Hair follicle dermal papilla cell (primary cell): Measurements from ENCODE around the gene PEX11G. TPM values are rescaled to one million over a fixed set of nuclear protein-coding genes. Genes with fewer than 3 reads are reported as not detected.

Experiments used
- total RNA-seq: library from RNA; depleted of rRNA; stranded (reverse); fragments of >200 nt; gene quantifications from 2 replicates; pipeline ENCODE4 v1.2.3, GENCODE V29; 2012

The PEX11G gene
- total RNA-seq: 3.9 and 5.0 TPM in 2 replicates

DNA sequence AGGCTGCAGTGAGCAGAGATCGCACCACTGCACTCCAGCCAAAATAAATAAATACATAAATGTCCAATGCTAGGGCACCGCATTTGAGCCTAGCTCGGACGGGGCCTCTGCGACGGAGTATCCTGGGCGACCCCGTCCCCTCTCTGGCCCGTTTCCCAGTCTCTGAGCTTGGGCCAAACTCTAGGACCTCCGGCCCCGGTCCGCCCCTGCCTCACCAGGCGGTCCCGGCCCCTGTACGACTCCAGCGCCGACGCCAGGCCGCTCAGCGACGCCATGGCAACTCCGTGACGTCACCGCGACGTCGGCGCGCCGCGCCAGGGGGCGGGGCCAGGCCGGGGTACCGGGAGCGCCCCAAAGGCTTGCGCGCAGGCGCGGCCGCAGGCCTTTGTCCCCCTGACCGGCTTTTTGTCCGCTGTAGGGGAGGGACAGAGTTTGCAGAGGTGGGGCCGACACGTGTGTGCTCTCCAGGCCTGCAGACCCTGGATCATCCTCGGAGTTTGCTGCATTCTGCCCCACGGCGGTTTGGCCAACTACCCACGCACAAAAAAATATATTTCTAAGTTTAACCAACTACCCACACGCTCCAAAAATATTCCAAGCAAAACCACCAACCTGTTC lies at the start of gene PEX11G:
TSS of gene PEX11G (minus strand) at position 300 of the 618 bp plus-strand sequence. CDS start at position 275, 25 bp downstream.

DNA sequence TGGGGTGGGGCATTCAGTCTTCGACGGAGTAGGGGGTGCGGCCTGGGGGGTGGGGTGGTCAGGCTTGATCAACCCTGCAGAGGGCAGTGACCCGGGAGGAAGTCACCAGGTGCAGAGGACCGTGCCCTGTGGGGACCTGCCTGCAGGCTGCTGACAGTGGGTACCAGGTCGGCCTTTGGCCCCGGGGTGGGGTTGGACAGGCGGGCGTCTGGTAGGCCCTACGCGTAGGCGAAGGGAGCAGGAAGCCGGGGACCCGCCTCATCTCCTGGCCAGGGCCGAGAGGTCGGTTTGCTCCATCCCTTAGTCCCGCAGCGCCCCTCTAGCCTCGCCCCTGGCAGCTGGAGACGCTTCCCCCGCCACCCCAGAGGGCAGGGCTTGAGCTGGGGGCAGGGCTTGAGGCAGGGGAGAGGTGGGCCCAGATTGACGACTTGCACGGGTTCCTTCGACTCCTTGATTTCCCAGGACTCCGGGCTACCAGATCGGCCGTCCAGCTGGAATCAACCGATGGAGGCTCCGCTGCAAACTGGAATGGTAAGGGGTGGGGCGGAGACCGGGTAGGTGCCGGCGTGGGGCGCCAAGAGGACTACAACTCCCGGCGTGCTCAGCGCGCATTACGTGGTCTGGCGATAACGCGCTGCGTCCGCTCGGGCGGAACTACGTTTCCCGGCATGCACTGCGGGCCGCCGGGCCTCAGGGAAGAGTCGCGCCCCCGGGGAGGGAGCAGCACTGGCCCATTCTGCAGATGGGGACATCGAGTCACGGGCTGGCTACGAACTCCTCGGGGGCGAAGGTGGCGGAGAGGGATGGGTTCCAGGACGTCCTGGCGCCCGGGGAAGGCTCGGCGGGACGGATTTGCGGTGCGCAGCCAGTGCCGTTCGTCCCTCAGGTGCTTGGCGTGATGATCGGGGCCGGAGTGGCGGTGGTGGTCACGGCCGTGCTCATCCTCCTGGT lies 46.5 kb upstream of the PEX11G start, which contains the start of gene PNPLA6:
TSS of gene PNPLA6 (plus strand) at position 671 of the 951 bp plus-strand sequence. CDS start at position 743, 72 bp downstream.

DNA sequence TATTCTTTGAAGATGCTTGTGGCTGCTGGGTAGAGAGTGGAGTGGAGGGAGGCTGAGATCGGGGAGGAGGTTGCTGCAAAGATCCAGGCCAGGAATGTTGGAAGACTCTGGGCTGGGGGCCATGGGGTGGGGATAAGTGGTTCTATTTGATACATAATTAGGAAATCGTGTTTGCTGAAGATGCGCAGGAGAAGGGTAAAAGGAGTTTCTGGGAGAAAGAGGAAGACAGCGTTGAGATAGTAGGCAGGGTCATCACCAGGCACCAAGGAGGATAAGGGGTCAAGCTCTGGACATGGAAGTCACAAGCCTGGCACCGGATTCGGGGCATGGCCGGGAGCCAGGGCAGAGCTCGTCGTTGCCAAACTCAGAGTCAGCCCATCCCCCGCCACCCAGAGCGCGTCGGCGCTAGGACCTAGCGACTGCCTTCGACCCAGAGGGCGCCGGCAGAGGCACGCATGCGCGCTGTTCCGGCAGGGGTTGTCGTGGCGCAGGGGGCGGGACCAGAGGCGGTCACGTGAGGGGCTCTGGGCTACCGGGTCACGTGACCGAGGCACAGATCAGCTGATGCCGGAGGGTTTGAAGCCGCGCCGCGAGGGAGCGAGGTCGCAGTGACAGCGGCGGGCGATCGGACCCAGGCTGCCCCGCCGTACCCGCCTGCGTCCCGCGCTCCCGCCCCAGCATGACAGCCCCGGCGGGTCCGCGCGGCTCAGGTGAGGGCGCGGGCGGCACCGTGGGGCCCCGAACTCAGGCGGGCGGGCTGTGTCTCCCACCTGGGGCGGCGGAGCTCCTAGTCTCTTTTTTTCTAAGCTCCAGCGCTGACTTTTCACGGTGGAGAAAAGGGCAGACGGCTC lies 33.5 kb upstream of the PEX11G start, which contains the start of gene MCOLN1:
TSS of gene MCOLN1 (plus strand) at position 553 of the 851 bp plus-strand sequence. CDS start at position 680, 127 bp downstream.

DNA sequence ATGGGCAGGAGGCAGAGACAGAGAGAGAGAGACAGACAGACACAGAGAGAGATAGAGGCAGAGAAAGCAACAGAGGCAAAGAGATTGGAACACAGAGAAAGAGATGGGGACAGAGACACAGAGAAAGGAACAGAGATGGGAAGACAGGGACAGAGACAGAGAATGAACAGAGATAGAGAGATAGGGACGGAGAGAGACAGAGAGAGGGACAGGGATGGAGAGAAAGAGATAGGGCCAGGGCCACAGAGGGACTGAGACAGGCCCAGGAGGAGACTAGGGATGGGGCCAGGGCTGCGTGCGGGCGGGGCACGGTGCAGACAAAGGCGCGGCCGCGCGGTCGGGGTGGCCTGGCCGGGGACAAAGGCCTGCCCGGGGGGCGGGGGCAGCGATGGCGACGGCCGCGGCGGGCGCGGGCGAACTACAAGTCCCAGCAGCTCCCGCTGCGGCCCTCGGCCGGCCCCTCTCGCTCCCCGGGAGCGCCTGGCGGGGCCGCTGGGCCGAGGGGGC lies 26.9 kb upstream of the PEX11G start, which contains the start of gene ZNF358:
TSS of gene ZNF358 (plus strand) at position 459 of the 507 bp plus-strand sequence. CDS start 3,140 bp downstream, outside the sequence.

Other genes with a start within 250 kb of the PEX11G start
- gene INSR, start 194.6 kb downstream of the PEX11G start, total RNA-seq: 23.4 and 36.7 TPM in 2 replicates
- 45.4 and 45.8 TPM in 2 replicates for gene ARHGEF18, start 140.1 kb downstream of the PEX11G start, total RNA-seq
- 36.6 and 37.0 TPM in 2 replicates for gene ZNF358, start 27.1 kb upstream of the PEX11G start, total RNA-seq
- 7.0 and 7.6 TPM in 2 replicates for gene MCOLN1, start 33.6 kb upstream of the PEX11G start, total RNA-seq
- gene PNPLA6, start 46.7 kb upstream of the PEX11G start, total RNA-seq: 91.2 and 117 TPM in 2 replicates
- not detected in 2 replicates for gene CAMSAP3, start 106.8 kb upstream of the PEX11G start, total RNA-seq
- gene XAB2, start 140.5 kb upstream of the PEX11G start, total RNA-seq: 45.1 and 45.9 TPM in 2 replicates
- gene PET100, start 140.8 kb upstream of the PEX11G start, total RNA-seq: 4.5 and 11.5 TPM in 2 replicates
- gene PCP2, start 144.7 kb upstream of the PEX11G start, total RNA-seq: not detected in 2 replicates
- gene STXBP2, start 148.1 kb upstream of the PEX11G start, total RNA-seq: 3.4 and 3.9 TPM in 2 replicates
- not detected in 2 replicates for gene RETN, start 180.0 kb upstream of the PEX11G start, total RNA-seq
- gene MCEMP1, start 188.1 kb upstream of the PEX11G start, total RNA-seq: not detected in 2 replicates
- 35.7 and 50.6 TPM in 2 replicates for gene TRAPPC5, start 191.8 kb upstream of the PEX11G start, total RNA-seq
- gene FCER2, start 213.1 kb upstream of the PEX11G start, total RNA-seq: not detected in 2 replicates
- gene CLEC4G, start 243.1 kb upstream of the PEX11G start, total RNA-seq: not detected in 2 replicates